Natural killer cell treated with Interleukin-12 subunit alpha and Interleukin-12 subunit beta and Interleukin-15 and Interleukin-18, amount 100 ng/mL, for 72 hours (primary cell): ENCODE results near the gene LUC7L. TPM values are rescaled to one million over a fixed set of nuclear protein-coding genes. Genes with fewer than 3 reads are reported as not detected.
"Not testable (repeated sequence)": the region's sequence is repeated elsewhere in the genome, so short reads cannot be mapped to it uniquely, and the experiment has no call there.

Experiments
- ATAC-seq, 2 donors: fragments of 150-1000 bp; cut with Tn5 transposase in 1 of 2; sonication (Bioruptor Pico), chemical (Tn5 transposase) in 1 of 2; 2 replicates each; pipeline ENCODE4 v1.10.0; 2021
- DNase-seq: peaks from one replicate; pipeline ENCODE4 v3.0.0; 2022; ENCODE audit warnings: low spot score
- H3K27ac Mint-ChIP-seq, 2 donors: 1 replicate in 1 of 2; 2 replicates in 1 of 2; pipeline ENCODE4 v1.8.0; 2022; ENCODE audit warnings: mixed read lengths in 2 of 2, mild to moderate bottlenecking in 1 of 2, moderate library complexity in 1 of 2
- H3K27me3 Mint-ChIP-seq, 2 donors: 1 replicate in 1 of 2; 2 replicates in 1 of 2; pipeline ENCODE4 v1.8.0; 2022; ENCODE audit warnings: mixed read lengths in 2 of 2
- H3K36me3 Mint-ChIP-seq: one replicate; pipeline ENCODE4 v1.8.0; 2022; ENCODE audit warnings: mixed read lengths
- H3K4me1 Mint-ChIP-seq, 2 donors: 1 replicate in 1 of 2; 2 replicates in 1 of 2; pipeline ENCODE4 v1.8.0; 2022; ENCODE audit warnings: low read depth in 2 of 2, mixed read lengths in 2 of 2, mild to moderate bottlenecking in 1 of 2
- H3K4me3 Mint-ChIP-seq: one replicate; pipeline ENCODE4 v1.8.0; 2022; ENCODE audit warnings: mixed read lengths
- H3K9me3 Mint-ChIP-seq: 2 replicates; pipeline ENCODE4 v1.8.0; 2022; ENCODE audit warnings: mixed read lengths
- total RNA-seq, 2 donors: library from RNA; stranded (reverse); gene quantifications; one replicate each; pipeline ENCODE4 v1.2.3, GENCODE V29; 2022

The LUC7L gene
- total RNA-seq, 2 donors from 2014 or later, result 54.2 to 115 TPM

- no peaks in the 10 kb centered on the region for H3K9me3 Mint-ChIP-seq
- H3K36me3 Mint-ChIP-seq, result peaks cover 6% of the 10 kb centered on the region
- H3K27me3 Mint-ChIP-seq, result no peaks in the 10 kb centered on the region
- no peak for ATAC-seq
- H3K4me1 Mint-ChIP-seq, result peaks cover 23 to 24% of the 10 kb centered on the region in 2 donors
- H3K4me3 Mint-ChIP-seq, result peak overlapping the region; percentile 88
- no peak for DNase-seq
- H3K27ac Mint-ChIP-seq, result peak overlapping the region; percentile 81 to 82
Observed at GRCh38 chr16:229731-230281, 557 bp upstream of the LUC7L start.

- ATAC-seq, result peak; percentile 1 to 25
- Mint-ChIP-seq H3K4me3 (peak overlapping the region; percentile 88), H3K9me3 (no peaks in the 10 kb centered on the region), H3K36me3 (peaks cover 6% of the 10 kb centered on the region), H3K4me1 (peaks cover 19 to 24% of the 10 kb centered on the region in 2 donors), H3K27ac (peak overlapping the region; percentile 81 to 82), H3K27me3 (no peaks in the 10 kb centered on the region)
- DNase-seq, result no peak
Observed at GRCh38 chr16:228151-228851, 948 bp downstream of the LUC7L start.

GRCh38 chr16:220021-220420 is 9.2 kb downstream of the LUC7L start:
- Mint-ChIP-seq H3K9me3 (no peaks in the 10 kb centered on the region), H3K4me3 (no peak overlapping the region), H3K36me3 (peaks cover 19% of the 10 kb centered on the region)

GRCh38 chr16:212999-213398 is 16.2 kb downstream of the LUC7L start:
- ATAC-seq, result no peak
- Mint-ChIP-seq H3K4me3 (no peak overlapping the region), H3K36me3 (peaks cover 8% of the 10 kb centered on the region), H3K27me3 (no peaks in the 10 kb centered on the region), H3K4me1 (peaks cover 2 to 3% of the 10 kb centered on the region in 2 donors), H3K9me3 (no peaks in the 10 kb centered on the region), H3K27ac (no peak overlapping the region)
- DNase-seq, result no peak

More at GRCh38 chr16:220021-220420, 9.2 kb downstream of the LUC7L start:
- H3K27ac Mint-ChIP-seq, result no peak overlapping the region
- no peaks in the 10 kb centered on the region for H3K27me3 Mint-ChIP-seq
- DNase-seq (no peak), ATAC-seq (no peak)
- H3K4me1 Mint-ChIP-seq, result peaks cover 11 to 14% of the 10 kb centered on the region in 2 donors

GRCh38 chr16:211631-212180 is 17.5 kb downstream of the LUC7L start:
- DNase-seq, H3K4me1 Mint-ChIP-seq, H3K4me3 Mint-ChIP-seq, ATAC-seq, H3K27ac Mint-ChIP-seq, H3K27me3 Mint-ChIP-seq, H3K9me3 Mint-ChIP-seq: not testable (repeated sequence)
- H3K36me3 Mint-ChIP-seq, result peaks cover 10% of the 10 kb centered on the region

- H3K9me3 Mint-ChIP-seq, result not testable (repeated sequence)
Observed at GRCh38 chr16:209359-209758, 19.9 kb downstream of the LUC7L start.

GRCh38 chr16:204046-204445 is 25.2 kb downstream of the LUC7L start:
- not testable (repeated sequence) for DNase-seq, H3K27me3 Mint-ChIP-seq, H3K4me3 Mint-ChIP-seq, H3K27ac Mint-ChIP-seq, H3K4me1 Mint-ChIP-seq, ATAC-seq, H3K9me3 Mint-ChIP-seq
- peaks cover 18% of the 10 kb centered on the region for H3K36me3 Mint-ChIP-seq

More at GRCh38 chr16:209359-209758, 19.9 kb downstream of the LUC7L start:
- not testable (repeated sequence) for ATAC-seq, H3K27me3 Mint-ChIP-seq, DNase-seq, H3K4me3 Mint-ChIP-seq, H3K27ac Mint-ChIP-seq
- peaks cover 18% of the 10 kb centered on the region for H3K36me3 Mint-ChIP-seq
- peaks cover 4 to 12% of the 10 kb centered on the region in 2 donors for H3K4me1 Mint-ChIP-seq

- H3K4me3 Mint-ChIP-seq, result no peak overlapping the region
- DNase-seq (no peak), ATAC-seq (no peak)
- H3K9me3 Mint-ChIP-seq, result no peaks in the 10 kb centered on the region
- H3K4me1 Mint-ChIP-seq, result peaks cover 4 to 9% of the 10 kb centered on the region in 2 donors
- H3K36me3 Mint-ChIP-seq, result peaks cover 13% of the 10 kb centered on the region
- no peak overlapping the region for H3K27ac Mint-ChIP-seq
- H3K27me3 Mint-ChIP-seq, result no peaks in the 10 kb centered on the region
Observed at GRCh38 chr16:203246-203645, 26.0 kb downstream of the LUC7L start.

GRCh38 chr16:200388-200787 is 28.9 kb downstream of the LUC7L start:
- Mint-ChIP-seq H3K27me3 (no peaks in the 10 kb centered on the region), H3K4me3 (no peak overlapping the region), H3K9me3 (no peaks in the 10 kb centered on the region), H3K36me3 (no peaks in the 10 kb centered on the region), H3K27ac (no peak overlapping the region), H3K4me1 (no peaks in the 10 kb centered on the region)
- ATAC-seq (no peak), DNase-seq (no peak)

GRCh38 chr16:194516-194915 is 34.7 kb downstream of the LUC7L start:
- peaks cover 0 to 3% of the 10 kb centered on the region in 2 donors for H3K4me1 Mint-ChIP-seq
- no peak overlapping the region for H3K27ac Mint-ChIP-seq
- H3K4me3 Mint-ChIP-seq, result no peak overlapping the region

GRCh38 chr16:193441-193840 is 35.8 kb downstream of the LUC7L start:
- Mint-ChIP-seq H3K27ac (no peak overlapping the region), H3K36me3 (peaks cover 5% of the 10 kb centered on the region), H3K4me3 (no peak overlapping the region), H3K9me3 (no peaks in the 10 kb centered on the region), H3K4me1 (peaks cover 0 to 3% of the 10 kb centered on the region in 2 donors), H3K27me3 (no peaks in the 10 kb centered on the region)
- no peak for ATAC-seq
- DNase-seq, result no peak

More at GRCh38 chr16:194516-194915, 34.7 kb downstream of the LUC7L start:
- ATAC-seq (no peak), DNase-seq (no peak)
- no peaks in the 10 kb centered on the region for H3K27me3 Mint-ChIP-seq
- peaks cover 5% of the 10 kb centered on the region for H3K36me3 Mint-ChIP-seq
- H3K9me3 Mint-ChIP-seq, result no peaks in the 10 kb centered on the region

- DNase-seq, result no peak
- H3K4me3 Mint-ChIP-seq, result no peak overlapping the region
- peaks cover 0 to 3% of the 10 kb centered on the region in 2 donors for H3K4me1 Mint-ChIP-seq
- H3K9me3 Mint-ChIP-seq, result no peaks in the 10 kb centered on the region
- H3K27ac Mint-ChIP-seq, result no peak overlapping the region
- no peaks in the 10 kb centered on the region for H3K27me3 Mint-ChIP-seq
- no peak for ATAC-seq
- peaks cover 5% of the 10 kb centered on the region for H3K36me3 Mint-ChIP-seq
Observed at GRCh38 chr16:192686-193085, 36.6 kb downstream of the LUC7L start.

GRCh38 chr16:191831-192230 is 37.4 kb downstream of the LUC7L start:
- Mint-ChIP-seq H3K36me3 (peaks cover 5% of the 10 kb centered on the region), H3K27me3 (no peaks in the 10 kb centered on the region), H3K4me1 (peaks cover 0 to 3% of the 10 kb centered on the region in 2 donors), H3K4me3 (no peak overlapping the region), H3K27ac (no peak overlapping the region), H3K9me3 (no peaks in the 10 kb centered on the region)
- DNase-seq (no peak), ATAC-seq (no peak)

- no peak for DNase-seq
Observed at GRCh38 chr16:189604-190186, 39.6 kb downstream of the LUC7L start.

More at GRCh38 chr16:189604-190186, 39.6 kb downstream of the LUC7L start:
- no peak for ATAC-seq
- Mint-ChIP-seq H3K36me3 (peaks cover 5% of the 10 kb centered on the region), H3K4me3 (no peak overlapping the region), H3K9me3 (no peaks in the 10 kb centered on the region), H3K4me1 (peaks cover 0 to 3% of the 10 kb centered on the region in 2 donors), H3K27ac (no peak overlapping the region), H3K27me3 (no peaks in the 10 kb centered on the region)
